Measurements from ENCODE around the gene SCGN.

DNA sequence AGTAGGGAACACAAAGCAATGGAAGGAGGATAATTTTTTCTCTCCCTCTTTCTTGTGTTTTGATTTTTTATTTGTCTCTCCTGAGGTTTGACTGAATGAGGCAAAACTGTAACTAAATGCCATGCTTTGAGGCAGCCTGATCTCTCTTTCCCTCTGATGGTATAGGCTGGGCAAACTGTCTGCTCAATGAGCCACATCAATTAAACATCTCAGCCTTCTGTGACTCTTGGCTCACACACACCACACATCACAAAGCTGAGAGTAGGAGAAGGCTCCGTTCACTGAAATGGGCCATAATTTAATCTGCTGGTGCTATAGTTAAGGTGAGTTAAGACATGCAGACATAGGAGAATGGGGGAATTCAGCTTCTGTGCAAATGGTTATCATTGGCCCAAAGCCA lies 28.1 kb upstream of the SCGN start:
- no peak for TF ChIP-seq FOXP2 (optimal IDR thresholded peaks at IDR 0.05; ENCODE audit: control extremely low read depth, extremely low read length, insufficient read depth)
- no peak for TF ChIP-seq EZH2 (IDR thresholded peaks at IDR 0.05)
